SK-N-DZ (cell line): Measurements from ENCODE around the gene WFS1.

Experiments used
- DNase-seq: peaks from one replicate; pipeline ENCODE4 v3.0.0-alpha.2; 2015; ENCODE audit warnings: low spot score

WFS1 gene

DNA sequence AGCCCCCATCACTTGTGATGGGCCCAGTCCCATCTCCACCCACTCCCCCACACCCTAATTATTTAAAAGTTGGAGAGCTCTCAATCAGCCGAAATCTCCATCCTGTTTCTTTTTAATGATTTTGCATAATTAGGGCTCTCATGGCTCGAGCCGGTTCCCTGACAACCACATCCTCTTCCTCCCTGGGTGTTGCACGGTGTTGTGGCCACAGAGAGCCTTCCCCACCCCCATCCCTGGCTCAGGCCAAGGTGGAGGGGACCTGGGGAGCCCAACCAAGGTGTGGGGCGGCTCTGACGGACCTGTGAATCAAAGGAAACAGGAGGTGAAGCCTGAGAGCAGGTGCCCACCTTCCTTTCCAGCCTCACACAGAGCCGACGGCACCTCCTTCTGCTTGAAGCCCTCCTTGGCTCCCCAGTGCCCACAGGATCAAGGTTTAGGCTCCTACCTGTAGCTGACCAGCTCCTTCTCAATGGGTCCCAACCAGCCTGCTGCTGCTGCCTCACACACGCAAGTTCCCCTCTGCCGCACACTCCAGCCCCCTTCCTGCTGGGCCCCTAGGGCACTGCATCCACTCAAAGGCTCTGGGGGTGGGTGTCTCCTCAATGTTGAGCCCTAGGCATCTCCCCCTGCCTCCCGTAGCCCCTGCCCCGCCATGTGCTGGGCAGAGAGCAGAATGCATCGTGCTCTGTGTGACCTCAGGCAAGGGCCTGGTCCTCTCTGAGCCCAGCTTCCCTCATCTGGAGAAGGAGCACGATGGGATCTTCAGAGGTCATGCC lies 68.7 kb downstream of the WFS1 start:
- DNase-seq = no peak

DNA sequence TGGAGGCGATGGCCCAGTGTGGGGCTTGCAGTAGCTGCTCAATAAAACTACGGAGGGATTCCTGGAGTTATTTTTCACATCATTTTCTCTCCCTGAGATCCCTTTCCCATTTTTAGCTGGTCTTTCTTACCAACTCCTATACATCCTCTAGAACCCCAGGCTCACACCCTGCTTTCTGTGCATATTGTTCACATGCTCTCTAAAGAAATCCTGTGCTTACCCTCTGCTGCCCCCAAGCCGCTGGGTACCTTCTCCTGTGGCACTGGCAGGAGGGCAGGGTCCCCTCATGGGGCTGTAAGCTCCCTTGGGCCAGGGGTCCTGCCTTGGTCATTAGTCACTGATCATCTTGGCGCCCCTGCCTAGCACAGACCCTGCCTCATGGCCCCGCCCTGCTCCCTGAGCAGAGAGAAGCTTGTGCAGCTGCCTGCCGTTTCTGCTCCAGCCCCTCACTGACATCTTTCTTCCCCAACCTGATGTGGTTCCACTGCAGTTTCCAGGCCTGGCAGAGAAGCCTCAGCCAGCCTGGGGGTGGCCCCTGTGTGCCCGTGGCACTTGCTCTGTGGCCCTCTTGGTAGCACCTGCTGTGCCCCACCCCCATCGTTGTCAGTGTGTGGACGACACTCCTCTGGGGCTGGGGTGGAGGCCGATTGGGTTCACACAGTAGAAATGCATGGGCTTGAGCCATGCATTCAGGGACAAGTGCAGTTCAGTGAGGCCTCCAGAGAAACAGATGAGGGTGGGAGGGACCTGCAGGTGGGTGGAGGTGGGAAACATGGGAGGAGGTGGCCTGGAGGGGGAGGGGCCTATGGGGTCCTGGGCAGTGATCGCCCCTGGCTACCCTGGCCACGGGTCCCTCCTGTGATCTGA lies 69.5 kb downstream of the WFS1 start:
- DNase-seq = no peak

DNA sequence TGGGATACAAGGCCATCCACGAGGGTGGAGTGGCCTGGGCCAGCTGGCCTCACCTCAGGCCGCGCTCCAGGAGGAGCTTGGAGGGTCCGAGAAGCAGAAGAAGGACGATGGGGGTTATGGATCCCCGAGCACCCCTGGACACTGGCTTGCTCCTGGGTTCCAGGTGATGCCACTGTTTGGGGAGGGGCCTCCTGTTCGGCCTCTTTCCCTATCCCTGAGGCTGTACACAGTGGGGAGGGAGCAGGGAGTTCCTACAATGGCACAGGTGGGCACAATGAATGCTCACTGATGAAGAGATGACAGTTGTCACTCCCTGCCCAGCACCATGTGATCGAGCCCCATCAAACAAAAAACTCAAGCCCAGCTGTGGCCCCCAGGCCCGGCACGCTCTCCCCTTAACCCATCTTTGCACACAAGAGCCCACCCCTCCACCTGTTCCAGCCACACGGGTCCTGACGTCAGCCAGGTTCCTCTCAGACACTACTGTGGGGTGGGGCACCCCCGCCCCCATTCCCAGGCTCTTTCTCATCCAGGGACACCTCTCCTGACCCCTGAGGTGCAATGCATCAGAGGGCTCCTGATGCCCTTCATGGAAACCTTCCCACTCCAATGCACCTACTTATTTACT lies 70.3 kb downstream of the WFS1 start:
- no peak for DNase-seq

DNA sequence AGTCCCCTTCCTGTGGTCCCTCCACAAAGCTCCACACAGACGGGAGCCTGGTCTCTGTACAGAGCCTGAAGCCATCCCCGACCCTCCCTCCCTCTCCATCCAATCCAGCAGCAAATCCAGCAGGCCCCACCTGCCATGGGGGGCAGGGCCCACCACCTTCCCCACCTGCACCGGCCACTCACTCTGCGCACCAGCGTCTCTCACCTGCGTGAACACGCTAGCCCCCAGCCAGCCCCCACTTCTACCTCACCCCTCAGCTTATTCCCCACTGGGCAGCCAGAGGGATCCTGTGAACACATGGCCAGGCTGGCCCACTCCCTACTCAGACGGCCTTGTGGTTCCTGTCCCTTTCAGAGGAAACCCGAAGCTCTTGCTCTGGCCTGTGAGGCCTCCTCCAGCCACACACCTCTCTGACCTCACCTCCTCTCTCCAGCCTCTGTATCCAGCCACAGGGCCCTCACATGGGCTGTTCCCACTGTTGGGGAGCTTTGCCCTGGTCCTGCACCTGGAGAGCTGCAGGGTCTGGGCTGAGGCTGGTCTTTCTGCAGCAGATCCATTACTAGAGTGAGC lies 70.9 kb downstream of the WFS1 start:
- DNase-seq = no peak

DNA sequence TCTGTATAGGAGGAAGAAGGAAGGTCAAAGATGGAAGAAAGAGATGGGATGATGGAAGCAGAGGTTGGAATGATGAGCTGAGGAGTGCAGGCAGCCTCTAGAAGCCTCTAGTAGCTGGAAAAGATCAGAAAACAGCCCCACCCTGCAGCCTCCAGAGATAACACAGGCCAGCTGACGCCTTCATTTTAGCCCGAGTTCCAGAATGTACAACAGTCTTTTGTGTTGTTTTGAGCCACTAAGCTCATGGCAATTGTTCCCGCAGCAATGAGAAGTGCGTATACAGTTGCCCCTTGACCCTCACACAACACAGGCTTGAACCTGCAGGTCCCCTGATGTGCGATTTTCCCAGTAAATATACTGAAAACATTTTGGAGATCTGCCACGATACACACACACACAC lies 72.0 kb downstream of the WFS1 start:
- no peak for DNase-seq

GRCh38 chr4:6342530-6343293 lies 73.1 kb downstream of the WFS1 start:
- no peak for DNase-seq

DNA sequence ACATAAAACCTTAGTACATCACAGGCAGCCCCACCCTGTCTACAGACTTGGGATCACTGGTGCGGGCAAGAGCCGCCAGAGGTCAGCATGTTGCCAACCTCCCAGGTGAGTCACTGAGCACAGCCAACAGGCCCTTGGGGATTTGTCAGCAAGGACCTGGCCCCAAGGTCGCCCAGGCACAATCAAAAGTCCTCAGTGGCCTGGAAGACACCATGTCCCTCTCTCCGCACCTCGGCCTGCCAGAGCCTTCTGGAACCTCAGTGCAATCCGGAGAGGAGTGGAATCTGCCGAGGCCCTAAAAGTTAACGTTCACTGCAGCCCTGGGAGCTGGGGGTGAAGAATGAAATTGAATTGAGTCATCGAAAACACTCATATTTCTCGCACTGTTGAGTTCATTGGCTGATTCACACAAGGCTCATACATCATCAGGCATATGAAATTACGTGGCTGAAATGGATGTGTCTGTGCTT lies 74.3 kb downstream of the WFS1 start:
- DNase-seq = no peak

- DNase-seq = no peak
Measured at GRCh38 chr4:6345096-6345830, 75.6 kb downstream of the WFS1 start.

- no peak for DNase-seq
Measured at GRCh38 chr4:6345866-6346265, 76.2 kb downstream of the WFS1 start.

GRCh38 chr4:6346373-6347110 lies 76.9 kb downstream of the WFS1 start:
- no peak for DNase-seq

GRCh38 chr4:6347511-6348045 lies 77.9 kb downstream of the WFS1 start:
- DNase-seq = no peak

DNA sequence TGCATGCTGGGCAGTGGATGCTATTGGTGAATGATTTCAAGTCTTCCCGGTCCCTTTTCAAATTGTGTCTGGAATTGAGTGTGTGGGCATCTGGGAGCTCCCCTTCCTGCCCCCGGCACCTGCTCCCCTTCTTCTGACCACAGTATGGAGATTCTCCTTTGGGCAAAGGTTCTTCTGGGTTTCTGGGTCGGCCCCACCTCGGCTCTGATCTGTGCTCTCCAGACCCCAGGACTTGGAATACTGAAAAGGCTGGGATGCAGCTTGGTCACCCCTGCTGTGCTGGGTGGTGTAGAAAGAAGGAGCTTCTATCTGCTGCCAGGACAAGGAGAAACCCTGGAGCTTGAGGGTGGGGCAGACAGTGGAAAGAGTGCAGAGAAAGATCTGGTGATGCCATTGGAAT lies 78.8 kb downstream of the WFS1 start:
- DNase-seq = no peak

DNA sequence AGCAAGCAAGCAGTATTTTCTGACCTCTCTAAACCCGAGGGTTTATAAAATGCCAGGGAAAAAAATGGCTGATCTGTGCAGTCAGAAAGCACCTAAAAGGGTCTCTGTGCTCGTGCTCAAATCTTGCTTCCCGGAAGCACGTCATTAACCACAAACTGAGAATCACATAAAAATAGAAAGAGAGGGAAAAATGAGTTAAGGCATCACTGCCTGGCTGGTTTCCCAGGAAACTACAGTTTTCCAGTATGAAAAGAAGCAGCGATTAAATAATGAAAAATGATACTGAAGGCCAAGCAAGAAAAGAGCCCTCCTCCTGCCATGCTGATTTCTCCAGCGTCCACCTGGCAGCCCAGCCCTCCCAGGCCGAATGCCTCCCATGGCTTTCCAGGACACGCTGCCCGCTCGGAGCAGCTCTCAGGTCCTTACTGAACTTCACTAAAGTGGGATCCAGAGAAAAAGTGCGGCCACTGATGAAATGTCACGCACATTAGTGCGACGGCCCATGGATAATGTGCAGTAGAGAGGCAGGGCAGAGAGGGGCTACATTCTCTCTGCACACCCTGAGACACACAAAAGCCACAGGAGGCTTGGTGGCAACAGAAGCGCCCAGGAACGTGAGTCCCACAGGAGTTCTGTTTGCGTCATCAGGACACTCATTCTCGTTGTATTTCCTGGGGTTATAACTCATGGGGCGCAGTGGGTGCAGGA lies 80.4 kb downstream of the WFS1 start:
- no peak for DNase-seq

DNA sequence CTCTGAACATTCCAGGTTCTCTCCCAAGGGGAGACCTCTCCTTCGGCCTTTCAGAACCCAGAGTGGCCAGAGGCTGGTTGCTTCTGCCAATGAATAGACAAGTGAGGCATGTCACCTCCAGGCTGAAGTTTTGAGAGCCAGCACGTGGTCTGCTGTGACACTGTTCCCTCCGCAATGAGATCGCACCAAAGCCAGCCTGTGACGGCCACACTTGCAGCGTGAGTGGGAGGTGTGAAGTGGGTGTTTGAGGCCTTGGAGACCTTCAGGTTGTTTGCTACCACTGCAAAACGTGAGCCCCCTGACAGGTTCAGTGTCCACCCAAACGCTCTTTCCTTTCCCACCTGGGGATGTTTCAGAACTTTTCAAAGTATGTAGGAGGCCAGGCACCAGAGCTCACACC lies 81.0 kb downstream of the WFS1 start:
- DNase-seq = no peak

- DNase-seq = no peak
Measured at GRCh38 chr4:6351246-6352000, 81.8 kb downstream of the WFS1 start.

- DNase-seq = no peak
Measured at GRCh38 chr4:6352031-6352692, 82.5 kb downstream of the WFS1 start.
